ENCODE measurements around the gene ZNF541.
A peak's percentile ranks its signal among the peaks of the same experiment; 100 is the strongest.

The ZNF541 gene, protein sequence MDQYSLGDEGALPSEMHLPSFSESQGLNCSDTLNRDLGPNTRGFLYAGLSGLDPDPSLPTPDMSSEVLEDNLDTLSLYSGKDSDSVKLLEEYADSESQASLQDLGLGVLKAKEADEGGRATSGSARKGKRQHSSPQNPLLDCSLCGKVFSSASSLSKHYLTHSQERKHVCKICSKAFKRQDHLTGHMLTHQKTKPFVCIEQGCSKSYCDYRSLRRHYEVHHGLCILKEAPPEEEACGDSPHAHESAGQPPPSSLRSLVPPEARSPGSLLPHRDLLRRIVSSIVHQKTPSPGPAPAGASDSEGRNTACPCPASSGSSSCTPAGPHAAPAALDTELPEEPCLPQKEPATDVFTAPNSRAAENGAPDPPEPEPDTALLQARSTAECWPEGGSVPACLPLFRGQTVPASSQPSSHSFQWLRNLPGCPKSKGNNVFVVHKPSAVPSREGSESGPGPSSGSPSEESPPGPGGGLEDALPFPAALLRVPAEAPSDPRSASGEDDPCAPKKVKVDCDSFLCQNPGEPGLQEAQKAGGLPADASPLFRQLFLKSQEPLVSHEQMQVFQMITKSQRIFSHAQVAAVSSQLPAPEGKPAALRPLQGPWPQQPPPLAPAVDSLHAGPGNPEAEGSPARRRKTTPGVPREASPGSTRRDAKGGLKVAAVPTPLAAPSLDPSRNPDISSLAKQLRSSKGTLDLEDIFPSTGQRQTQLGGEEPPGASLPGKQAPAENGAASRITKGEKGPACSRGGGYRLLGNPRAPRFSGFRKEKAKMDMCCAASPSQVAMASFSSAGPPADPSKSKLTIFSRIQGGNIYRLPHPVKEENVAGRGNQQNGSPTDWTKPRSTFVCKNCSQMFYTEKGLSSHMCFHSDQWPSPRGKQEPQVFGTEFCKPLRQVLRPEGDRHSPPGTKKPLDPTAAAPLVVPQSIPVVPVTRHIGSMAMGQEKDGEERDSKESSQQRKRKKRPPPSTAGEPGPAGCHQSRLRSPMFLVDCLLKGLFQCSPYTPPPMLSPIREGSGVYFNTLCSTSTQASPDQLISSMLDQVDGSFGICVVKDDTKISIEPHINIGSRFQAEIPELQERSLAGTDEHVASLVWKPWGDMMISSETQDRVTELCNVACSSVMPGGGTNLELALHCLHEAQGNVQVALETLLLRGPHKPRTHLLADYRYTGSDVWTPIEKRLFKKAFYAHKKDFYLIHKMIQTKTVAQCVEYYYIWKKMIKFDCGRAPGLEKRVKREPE (N-terminal part only)

GRCh38 chr19:47573071-47574026 lies at the start of gene ZNF541:
ZNF541 (minus strand) TSS chr19:47573148; CDS start chr19:47555856, 17,292 bp downstream.
- peak; percentile 71 to 73 for DNase-seq (ENCODE audit: low read depth in 2 of 2)

- no peak for DNase-seq (ENCODE audit: low read depth in 2 of 2)
Observed at GRCh38 chr19:47619763-47620162, 46.8 kb upstream of the ZNF541 start.

DNA sequence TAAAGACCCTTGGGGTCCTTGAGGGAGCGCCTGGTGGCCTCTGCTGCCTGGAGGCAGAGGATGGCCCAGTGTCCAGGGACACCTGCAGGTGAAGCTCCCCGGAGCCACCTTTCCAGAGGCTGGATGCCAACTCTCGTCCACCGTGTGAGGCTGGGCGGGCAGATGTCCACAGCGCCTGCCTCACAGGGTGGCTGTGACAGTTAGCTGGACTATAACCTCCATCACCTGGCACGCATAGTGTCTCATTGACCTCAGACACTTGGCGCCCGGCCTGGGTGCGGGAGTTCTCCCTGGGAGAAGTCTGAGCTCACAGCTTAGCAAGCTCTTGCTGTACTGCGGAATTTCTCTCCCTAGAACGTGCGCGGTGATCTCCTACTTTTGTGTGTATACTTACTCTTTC lies 45.8 kb upstream of the ZNF541 start:
- DNase-seq (ENCODE audit: low read depth in 2 of 2), result no peak

GRCh38 chr19:47615714-47616113 lies 42.8 kb upstream of the ZNF541 start:
- DNase-seq (ENCODE audit: low read depth in 2 of 2), result no peak

- no peak for DNase-seq (ENCODE audit: low read depth in 2 of 2)
Observed at GRCh38 chr19:47615230-47615629, 42.3 kb upstream of the ZNF541 start.

DNA sequence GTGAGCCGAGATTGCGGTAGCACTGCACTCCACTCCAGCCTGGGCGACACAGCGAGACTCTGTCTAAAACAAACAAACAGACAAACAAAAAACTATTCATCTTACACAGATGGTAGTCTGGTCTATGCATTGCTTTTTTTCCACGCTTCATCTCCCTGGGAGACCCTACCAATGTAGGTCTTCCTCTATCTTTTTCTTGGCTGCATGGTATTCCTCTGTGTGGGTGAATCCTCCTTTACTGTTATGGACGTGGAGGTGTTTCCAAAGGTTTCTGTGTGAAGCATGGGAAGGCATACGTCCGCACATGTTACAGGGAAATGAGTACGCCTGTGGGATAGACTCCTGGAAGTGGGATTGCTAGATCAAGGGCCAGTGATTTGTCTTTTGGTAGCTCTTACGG lies 41.6 kb upstream of the ZNF541 start:
- DNase-seq (ENCODE audit: low read depth in 2 of 2), result no peak

- DNase-seq (ENCODE audit: low read depth in 2 of 2), result no peak
Observed at GRCh38 chr19:47614021-47614295, 41.0 kb upstream of the ZNF541 start.

DNA sequence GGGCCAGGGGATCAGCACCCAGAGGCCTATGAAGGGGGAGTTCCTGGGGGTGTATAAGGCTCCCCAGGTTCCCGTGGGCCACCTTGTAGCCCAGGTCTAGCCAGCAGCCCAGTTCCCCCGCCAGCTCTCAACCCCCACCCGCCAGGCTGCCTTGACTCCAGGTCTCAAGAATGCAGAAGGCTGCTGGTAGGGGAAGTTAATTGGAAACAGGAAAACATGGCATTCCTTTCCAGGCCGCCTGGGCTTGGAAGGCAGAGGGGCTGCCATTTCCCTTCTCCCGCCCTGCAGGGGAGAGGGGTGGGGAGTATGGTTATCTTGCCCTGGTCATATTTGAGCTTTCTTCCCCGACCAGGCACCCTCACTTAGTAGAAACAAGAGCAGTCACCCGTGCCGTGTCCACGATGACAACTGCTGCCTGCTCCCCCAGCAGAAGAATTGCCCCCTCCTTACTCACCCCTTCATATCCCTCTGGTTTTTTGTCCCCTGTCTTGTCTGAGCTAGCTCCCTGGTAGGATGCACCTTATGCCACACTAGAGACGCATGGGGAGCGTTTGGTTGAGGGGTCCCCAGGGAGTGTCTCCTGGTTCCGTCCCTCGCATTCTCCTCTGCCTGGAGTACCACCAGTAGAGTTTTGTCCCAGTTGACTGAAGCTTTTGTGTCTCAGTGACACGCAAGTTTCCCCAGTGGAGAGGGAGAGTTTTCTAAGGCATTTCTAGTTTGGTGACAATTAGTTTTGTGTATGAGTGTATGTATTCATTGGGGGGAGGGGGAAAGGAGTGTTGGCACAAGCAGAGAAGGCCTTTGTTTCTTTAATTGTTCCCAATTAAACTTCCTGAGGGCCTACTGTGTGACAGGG lies 40.4 kb upstream of the ZNF541 start:
- no peak for DNase-seq (ENCODE audit: low read depth in 2 of 2)

DNA sequence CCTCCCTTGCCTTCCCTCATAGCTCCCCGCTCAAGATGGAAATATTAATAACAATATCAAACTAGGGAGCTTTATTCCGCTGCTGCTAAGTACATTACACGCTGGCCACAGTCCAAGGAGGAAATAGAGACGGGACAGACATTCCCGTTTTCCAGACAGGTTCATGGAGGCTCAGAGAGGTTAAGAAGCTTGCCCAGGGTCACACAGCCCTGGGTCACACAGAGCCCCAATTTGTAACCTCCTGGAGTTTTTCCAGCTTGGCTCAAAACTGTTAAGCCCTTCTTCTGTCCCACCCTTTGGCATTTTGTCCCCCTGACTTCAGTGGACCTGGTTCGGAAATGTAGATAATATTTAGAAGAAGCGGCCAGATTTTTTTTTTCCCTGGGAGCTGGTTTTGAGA lies 38.0 kb upstream of the ZNF541 start:
- DNase-seq (ENCODE audit: low read depth in 2 of 2), result no peak

DNA sequence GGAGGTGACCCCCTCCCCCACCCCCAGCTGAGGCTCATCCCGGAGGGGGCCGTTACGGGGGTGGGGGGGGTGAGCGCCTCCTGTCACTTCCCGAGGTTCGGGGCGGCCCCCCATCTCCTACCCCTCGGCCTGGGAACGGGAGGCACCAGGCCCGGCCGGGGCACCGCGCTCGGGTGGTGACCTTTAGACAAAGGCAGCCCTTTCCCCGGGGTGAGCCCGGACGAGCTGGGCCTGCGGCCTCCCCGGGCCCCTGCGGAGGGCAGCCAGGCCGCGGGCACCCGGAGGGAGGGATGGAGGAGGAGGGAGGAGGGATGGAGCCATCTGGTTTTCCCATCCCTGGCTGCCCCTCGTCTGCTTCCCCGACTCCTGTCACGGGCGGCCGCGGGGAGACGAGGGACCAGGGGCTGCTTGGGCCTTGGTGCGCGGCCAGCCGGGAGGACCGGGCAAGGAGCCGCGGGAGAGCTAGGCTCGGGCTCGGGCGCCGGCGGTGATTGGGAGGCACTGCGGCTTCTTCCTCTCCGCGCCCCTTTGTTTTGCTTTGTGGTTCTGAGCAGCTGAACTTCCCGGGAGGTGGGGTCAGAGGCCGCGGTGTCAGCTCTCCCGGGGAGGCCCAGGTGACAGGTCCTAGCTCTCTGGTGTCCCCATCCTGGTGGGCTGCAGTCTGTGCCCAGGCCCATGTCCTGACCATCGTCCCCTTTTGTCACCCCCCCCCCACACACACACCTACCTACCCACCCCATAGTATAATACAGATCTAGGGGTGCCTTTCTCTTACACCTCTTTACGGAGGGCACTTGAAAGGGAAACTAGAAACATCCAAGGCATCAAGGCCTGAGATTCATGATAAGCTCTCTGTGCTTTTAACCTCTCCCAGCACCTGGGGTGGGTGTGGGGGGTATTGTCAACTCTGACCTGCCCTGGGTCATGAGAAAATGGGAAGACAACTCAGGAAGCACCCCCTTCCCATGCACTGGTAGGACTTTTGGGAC lies 37.3 kb upstream of the ZNF541 start:
- DNase-seq (ENCODE audit: low read depth in 2 of 2), result peak; percentile 22 to 29

GRCh38 chr19:47608969-47609905 lies 36.3 kb upstream of the ZNF541 start, which contains the start of gene BICRA:
BICRA (plus strand) TSS chr19:47609134; CDS start chr19:47673575, 64,441 bp downstream.
- DNase-seq (ENCODE audit: low read depth in 2 of 2), result peak; percentile 60 to 65

DNA sequence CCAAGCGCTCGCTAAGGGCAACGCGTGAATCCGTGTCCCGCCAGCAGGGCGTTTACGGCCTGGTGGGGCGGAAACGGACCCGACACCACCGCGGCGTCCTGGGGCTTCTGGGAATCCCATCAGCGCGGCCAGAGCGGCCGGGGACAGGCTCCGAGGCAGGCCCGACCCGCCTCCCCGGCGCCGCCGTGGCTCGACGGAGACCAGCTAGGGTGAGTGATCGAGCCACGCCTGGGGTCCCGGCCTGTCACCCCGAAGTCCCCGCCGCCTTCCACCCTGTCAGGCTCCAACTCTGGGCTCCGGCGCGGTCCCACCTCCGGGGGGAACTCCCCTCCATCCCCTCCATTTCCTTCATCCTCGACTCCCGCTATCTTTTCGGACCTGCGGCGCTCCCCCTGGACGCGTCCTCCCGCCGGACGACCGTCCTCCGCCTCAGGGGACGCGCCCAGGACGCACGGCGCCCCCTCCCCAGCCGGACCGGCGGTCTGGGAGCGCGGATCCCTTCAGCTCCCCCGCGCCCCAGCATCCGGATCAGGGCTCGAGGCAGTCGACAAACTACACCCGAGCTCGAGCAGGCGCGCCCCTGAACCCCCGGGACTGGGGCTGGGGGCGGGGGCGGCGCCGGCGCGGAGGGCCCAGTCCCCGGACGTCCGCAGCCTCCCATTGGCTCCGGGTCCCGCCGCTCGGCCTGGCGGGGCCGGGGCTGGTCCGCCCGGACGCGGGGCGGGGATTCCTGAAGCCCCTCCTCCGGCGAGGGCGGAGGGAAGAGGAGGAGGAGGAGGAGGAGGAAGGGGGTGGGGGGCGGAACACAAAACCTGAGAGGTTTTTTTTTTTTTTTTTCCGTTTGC lies 35.3 kb upstream of the ZNF541 start:
- DNase-seq (ENCODE audit: low read depth in 2 of 2), result peak; percentile 90 to 91

GRCh38 chr19:47607564-47608073 lies 34.7 kb upstream of the ZNF541 start:
- no peak for DNase-seq (ENCODE audit: low read depth in 2 of 2)

DNA sequence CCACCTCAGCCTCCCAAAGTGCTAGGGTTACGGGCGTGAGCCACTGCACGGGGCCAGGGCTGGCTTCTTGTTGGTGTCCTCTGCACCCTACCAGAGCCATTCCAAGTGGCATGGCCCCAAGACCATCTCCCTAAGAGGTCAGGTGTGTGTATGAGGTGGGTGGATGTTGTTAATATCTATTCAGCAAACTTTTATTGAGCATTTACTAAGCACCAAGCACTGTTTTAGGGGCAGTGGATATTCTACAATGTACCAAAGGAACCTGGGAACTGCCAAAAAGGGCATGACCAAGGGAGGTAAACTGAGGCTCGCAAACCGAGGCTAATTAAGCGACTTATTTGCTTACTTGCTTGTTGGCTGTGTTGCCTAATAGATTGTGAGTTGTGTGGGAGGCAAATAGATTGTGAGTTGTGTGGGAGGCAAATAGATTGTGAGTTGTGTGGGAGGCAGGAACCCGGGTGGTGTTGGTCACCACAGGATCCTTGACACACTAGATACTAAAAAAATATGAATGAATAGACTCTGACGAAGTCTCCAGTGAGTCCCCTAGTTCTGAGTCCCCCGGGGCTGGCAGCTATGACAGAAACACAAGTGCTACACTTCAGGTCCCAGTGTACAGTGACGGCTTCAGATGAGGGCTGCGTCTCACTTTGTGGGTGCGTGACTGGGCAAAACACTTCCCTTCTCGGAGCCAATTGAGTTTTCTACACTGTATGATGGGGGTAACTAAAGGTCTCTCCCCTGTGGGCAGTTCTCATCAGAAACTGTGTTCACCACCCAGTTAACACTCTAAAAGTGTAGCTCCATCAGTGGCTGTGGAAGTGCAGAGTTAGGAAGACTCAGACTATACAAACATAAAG lies 31.0 kb upstream of the ZNF541 start:
- DNase-seq (ENCODE audit: low read depth in 2 of 2), result no peak

DNA sequence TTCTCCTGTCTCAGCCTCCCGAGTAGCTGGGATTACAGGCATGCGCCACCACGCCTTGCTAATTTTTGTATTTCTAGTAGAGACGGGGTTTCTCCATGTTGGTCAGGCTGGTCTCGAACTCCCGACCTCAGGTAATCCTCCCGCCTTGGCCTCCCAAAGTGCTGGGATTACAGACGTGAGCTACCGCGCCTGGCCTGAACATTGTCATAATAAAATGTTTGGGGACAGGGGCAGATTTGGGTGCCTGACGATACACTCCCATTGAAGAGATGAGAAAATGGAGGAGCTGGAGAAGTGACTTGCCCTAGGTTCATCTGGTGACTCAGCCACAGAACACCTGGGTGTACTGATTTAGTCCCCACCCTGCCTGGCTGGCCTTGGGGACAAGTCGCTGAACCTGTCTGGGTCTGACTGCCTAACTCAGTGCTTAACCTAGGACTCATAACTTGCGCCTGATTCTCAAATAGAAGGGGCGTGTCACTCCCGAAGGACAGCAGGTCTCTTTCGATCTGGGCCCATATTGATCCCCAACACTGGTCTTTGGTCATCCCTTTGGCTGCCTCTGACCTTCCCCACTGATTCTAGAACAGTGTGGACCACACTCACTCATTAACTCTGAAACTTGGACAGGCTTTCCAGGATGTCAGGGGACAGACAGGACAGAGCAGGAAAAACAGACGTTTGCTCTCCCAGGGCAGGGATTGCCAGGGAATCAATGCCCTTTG lies 28.4 kb upstream of the ZNF541 start:
- DNase-seq (ENCODE audit: low read depth in 2 of 2), result no peak

Data from stimulated activated CD8-positive, alpha-beta memory T cell treated with anti-CD3 and anti-CD28 coated beads, Interleukin-2, amount 100 ng/mL, for 1 hour (primary cell).